Mucosa of rectum (tissue), 2 donors: Measurements from ENCODE around the gene MIXL1.

ENCODE experiments used
- H3K27ac ChIP-seq, 2 donors: one replicate each; pipeline ENCODE4 v1.7.0; 2013; ENCODE audit warnings: inconsistent platforms in 2 of 2, low read depth in 2 of 2, low read length in 2 of 2
- H3K27me3 ChIP-seq, 2 donors: one replicate each; pipeline ENCODE4 v1.7.0; 2013; ENCODE audit warnings: low read length in 2 of 2; ENCODE audit not compliant: control insufficient read depth in 2 of 2, insufficient read depth in 2 of 2
- H3K36me3 ChIP-seq, 2 donors: one replicate each; pipeline ENCODE4 v1.7.0; 2013; ENCODE audit warnings: low read length in 2 of 2; ENCODE audit not compliant: control insufficient read depth in 2 of 2, insufficient read depth in 2 of 2
- H3K4me1 ChIP-seq, 2 donors: one replicate each; pipeline ENCODE4 v1.7.0; 2013; ENCODE audit warnings: low read length in 2 of 2, mild to moderate bottlenecking in 1 of 2; ENCODE audit not compliant: control insufficient read depth in 2 of 2, insufficient read depth in 2 of 2
- H3K4me3 ChIP-seq, 2 donors: one replicate each; pipeline ENCODE4 v1.7.0; 2013; ENCODE audit warnings: low read length in 2 of 2
- H3K9ac ChIP-seq, 2 donors: one replicate each; pipeline ENCODE4 v1.7.0; 2013; ENCODE audit warnings: low read length in 2 of 2, low read depth in 1 of 2, mild to moderate bottlenecking in 1 of 2
- H3K9me3 ChIP-seq, 2 donors: one replicate each; pipeline ENCODE4 v1.7.0; 2013; ENCODE audit warnings: low read length in 2 of 2; ENCODE audit not compliant: control insufficient read depth in 2 of 2
- donor health status: healthy.
- donor health status: Normal muscosa, but diverticular disease.

The MIXL1 gene

DNA sequence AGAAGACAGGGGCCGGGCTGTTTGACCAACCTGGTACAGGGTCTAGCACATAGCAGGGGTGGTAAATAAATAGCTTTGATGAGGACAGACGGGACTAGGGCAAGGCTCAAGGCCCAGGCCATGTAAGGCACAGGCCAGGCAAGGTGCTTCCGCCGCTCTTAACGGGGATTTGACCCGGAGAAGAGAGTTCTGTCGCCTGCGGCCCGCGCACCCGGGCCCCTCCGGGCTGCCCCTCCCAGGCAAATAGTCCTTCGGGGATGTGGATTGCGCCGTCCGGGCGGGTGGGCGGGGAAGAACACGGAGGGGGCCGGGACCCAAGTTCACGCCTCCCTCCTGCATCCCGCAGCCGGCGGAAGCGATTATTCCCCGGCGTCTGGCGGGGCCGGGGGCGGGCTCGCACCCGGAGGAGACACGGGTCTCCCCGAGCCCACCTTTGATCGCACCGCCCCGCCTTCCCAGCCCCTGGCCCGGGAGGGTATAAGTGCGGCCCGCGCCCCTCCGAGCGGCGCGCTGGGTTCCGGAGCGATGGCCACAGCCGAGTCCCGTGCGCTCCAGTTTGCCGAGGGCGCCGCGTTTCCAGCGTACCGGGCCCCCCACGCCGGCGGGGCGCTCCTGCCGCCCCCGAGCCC lies at the start of gene MIXL1:
TSS of gene MIXL1 (plus strand) at position 508 of the 629 bp plus-strand sequence. CDS start at position 526, 18 bp downstream.
- Histone ChIP-seq H3K27me3 (peaks cover 4 to 14% of the 10 kb centered on the region in 2 donors), H3K9ac (peak within 1 kb of the TSS; percentile 24 to 51), H3K9me3 (no peaks in the 10 kb centered on the region), H3K4me3 (peak within 1 kb of the TSS; percentile 57 to 63), H3K36me3 (no peaks in the 10 kb centered on the region), H3K27ac (no peak within 1 kb of the TSS), H3K4me1 (peaks cover 0 to 7% of the 10 kb centered on the region in 2 donors)

DNA sequence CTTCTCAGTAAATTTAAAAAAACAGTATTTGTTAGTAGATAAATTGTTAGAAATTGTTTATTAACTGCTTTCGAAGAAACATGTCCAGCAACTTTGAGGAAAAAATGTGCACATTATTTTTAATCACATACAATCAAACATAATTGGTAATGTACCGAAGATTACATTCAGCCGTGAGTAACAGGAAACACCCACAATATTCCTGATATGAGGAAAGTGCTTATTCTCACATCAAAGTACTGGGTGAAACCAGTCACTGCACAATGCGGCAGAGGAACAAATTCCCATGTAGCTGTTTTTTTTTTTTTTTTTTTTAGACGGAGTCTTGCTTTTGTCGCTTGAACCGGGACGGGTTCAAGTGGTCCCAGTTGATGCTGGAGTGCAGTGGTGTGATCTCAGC lies 46.6 kb upstream of the MIXL1 start:
- Histone ChIP-seq H3K27ac (no peak overlapping the region), H3K4me1 (peaks cover 3 to 8% of the 10 kb centered on the region in 2 donors), H3K27me3 (no peaks in the 10 kb centered on the region), H3K9ac (no peak overlapping the region), H3K36me3 (peaks cover 3 to 5% of the 10 kb centered on the region in 2 donors), H3K9me3 (no peaks in the 10 kb centered on the region), H3K4me3 (no peak overlapping the region)

DNA sequence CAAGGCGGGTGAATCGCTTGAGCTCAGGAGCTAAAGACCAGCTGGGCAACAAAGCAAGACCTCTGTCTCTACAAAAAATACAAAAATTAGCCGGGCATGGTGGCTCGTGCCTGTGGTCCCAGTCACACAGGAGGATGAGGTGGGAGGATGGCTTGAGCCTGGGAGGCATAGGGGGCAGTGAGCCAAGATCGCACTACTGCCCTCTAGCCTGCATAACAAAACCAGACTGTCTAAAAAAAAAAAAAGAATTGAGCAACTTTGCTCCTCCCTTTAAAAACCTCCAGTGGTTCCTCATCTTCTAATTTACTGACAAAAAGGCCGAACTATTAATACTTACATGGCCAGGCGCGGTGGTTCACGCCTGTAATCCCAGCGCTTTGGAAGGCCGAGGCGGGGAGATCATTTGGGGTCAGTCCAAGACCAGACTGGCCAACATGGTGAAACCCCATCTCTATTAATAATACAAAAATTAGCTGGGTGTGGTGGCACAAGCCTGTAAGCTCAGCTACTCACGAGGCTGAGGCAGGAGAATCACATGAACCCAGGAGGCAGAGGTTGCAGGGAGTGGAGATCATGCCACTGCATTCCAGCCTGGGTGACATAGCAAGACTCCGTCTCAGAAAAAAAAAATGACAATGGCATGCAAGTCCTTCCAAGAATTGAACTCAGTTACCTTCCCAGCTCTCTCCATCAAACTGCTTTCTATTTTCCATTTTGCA lies 41.3 kb upstream of the MIXL1 start:
- Histone ChIP-seq H3K9ac (no peak overlapping the region), H3K4me3 (peak overlapping the region in 1 of 2 donors; percentile 20), H3K9me3 (no peaks in the 10 kb centered on the region), H3K36me3 (peaks cover 3 to 4% of the 10 kb centered on the region in 2 donors), H3K27me3 (no peaks in the 10 kb centered on the region), H3K4me1 (peaks cover 25 to 27% of the 10 kb centered on the region in 2 donors), H3K27ac (peak overlapping the region in 1 of 2 donors; percentile 9)

DNA sequence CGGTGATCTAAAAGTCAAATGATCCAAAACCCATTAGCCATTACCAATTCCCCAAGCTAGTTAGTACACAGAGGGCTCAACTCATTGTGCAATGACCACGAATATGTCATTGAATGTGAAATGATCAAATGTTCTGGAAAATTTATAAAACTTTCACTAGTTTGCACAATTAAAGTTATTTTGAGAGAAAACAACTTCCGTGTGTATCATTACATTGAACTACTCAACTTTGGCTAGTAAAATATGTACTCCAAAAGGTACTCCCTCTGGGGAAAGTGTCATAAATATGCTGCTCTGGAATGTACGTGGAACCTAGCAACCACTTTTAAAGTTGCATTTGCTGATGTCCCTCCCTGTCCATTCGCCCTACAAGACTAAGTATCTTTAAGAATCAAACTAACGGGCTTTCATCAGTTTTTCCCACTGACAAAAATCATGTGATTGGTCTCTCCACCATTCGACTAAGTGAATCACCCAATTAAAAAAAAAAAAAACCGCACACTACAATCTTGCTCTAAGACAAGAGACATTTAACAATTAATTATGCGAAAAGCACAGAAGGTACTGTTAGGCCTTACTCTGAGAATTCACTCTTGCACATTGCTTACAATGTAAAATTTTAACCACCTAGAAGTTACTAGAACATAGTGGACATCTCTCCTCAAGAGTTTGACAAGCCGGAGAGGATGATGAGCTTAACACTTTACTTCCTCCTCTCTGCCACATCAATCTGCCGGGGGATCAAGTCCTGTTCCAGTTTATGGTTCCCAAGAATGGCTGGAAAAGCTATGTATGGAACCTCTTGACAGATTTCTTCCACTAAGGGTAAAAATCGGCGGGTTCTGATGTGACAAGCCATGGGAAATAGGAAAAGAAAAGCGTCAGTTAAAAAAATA lies 38.1 kb upstream of the MIXL1 start:
- peaks cover 25 to 27% of the 10 kb centered on the region in 2 donors for H3K4me1 ChIP-seq
- H3K27ac ChIP-seq, result peak overlapping the region; percentile 94 to 95
- no peaks in the 10 kb centered on the region for H3K27me3 ChIP-seq
- H3K36me3 ChIP-seq, result peaks cover 3 to 4% of the 10 kb centered on the region in 2 donors
- H3K9me3 ChIP-seq, result no peaks in the 10 kb centered on the region
- peak overlapping the region; percentile 92 to 98 for H3K9ac ChIP-seq
- H3K4me3 ChIP-seq, result peak overlapping the region; percentile 92 to 94

DNA sequence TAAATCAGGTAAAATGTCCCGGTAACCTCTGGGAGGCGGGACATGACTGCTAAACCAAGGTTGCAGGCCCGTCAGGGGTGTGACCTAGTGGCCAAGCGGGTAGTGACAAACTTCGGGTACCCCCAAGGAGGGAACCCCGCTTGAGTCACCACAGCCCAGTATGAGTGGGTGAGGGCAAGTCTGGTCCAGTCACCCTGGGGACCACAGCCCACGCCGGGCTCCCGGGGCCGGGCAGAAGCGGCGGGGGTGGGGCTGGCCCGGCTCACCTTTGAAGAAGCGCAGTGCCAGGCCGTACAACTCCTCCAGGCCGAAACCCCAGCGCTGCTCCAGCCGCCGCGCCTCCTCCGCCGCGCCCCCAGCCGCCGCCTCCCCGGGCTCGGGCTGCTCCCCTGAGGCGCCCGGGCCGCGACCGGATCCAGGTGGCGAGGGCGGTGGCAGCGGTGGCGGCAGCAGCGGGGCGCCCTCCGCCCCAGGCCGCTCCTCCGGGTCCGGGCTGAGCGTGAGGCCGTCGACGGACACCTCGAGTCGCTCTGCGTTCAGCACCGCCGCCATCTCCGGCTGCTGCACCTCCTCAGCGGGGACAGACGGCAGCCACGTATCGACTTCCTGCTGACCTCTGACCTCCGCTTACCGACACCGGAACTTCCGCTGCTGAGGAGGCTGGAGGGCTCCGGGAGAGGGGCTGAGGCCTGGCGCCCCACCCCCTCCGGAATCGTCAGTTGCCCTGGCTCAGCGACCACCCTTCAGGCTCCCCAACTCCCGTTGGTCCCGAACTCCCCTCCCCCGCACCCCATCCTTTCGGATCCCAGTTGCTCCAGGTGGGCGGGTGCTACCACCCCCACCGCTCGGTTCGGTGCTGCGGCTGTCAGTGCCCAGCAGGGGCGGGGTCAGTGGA lies 37.1 kb upstream of the MIXL1 start, which contains the start of gene ACBD3:
TSS of gene ACBD3 (minus strand) at position 618 of the 895 bp plus-strand sequence. CDS start at position 552, 66 bp downstream.
- H3K9ac ChIP-seq, result peak within 1 kb of the TSS; percentile 92 to 98
- peak within 1 kb of the TSS; percentile 92 to 94 for H3K4me3 ChIP-seq
- H3K27ac ChIP-seq, result peak within 1 kb of the TSS; percentile 94 to 95
- peaks cover under 1 to 4% of the 10 kb centered on the region in 2 donors for H3K36me3 ChIP-seq
- H3K9me3 ChIP-seq, result no peaks in the 10 kb centered on the region
- H3K27me3 ChIP-seq, result no peaks in the 10 kb centered on the region
- peaks cover 24 to 25% of the 10 kb centered on the region in 2 donors for H3K4me1 ChIP-seq

DNA sequence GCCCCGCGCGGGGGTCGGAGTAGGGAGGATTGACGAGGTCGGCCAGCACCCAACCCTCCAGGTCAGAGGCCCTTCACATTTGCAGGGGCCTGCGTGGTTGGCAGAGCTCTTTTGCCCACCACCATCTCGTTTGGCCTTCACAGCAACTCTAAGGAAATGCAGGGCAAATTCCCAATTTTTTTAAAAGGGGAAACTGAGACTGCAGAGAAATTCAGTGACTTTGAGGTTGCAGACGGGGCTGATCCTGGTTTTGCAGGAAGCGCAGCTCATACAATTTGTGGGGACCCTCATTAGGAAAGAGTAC lies 36.5 kb upstream of the MIXL1 start:
- Histone ChIP-seq H3K4me3 (peak overlapping the region; percentile 92 to 94), H3K27ac (peak overlapping the region; percentile 94 to 95), H3K9me3 (no peaks in the 10 kb centered on the region), H3K36me3 (peaks cover 0 to 4% of the 10 kb centered on the region in 2 donors), H3K27me3 (no peaks in the 10 kb centered on the region), H3K4me1 (peaks cover 18 to 21% of the 10 kb centered on the region in 2 donors), H3K9ac (peak overlapping the region; percentile 92 to 98)

DNA sequence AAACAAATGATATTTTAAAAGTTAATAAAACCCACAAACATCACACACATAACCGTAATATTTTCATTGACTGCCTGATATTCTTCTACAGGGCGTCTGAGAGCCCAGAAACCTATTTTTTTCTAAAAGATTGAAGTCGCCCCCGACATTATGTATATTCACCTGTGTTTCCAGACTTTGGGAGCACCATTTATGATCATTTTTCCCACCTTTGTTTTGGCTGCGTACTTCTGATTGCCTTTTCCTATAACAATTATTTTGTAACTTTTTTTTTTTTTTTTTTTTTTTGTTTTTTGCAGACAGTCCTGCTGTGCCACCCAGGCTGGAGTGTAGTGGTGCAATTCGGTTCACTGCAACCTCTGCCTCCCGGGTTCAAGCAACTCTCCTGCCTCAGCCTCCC lies 36.1 kb upstream of the MIXL1 start:
- peaks cover 0 to 3% of the 10 kb centered on the region in 2 donors for H3K36me3 ChIP-seq
- no peaks in the 10 kb centered on the region for H3K27me3 ChIP-seq
- peaks cover 13 to 17% of the 10 kb centered on the region in 2 donors for H3K4me1 ChIP-seq
- H3K27ac ChIP-seq, result no peak overlapping the region
- no peaks in the 10 kb centered on the region for H3K9me3 ChIP-seq
- peak overlapping the region in 1 of 2 donors; percentile 94 for H3K4me3 ChIP-seq
- peak overlapping the region in 1 of 2 donors; percentile 98 for H3K9ac ChIP-seq

DNA sequence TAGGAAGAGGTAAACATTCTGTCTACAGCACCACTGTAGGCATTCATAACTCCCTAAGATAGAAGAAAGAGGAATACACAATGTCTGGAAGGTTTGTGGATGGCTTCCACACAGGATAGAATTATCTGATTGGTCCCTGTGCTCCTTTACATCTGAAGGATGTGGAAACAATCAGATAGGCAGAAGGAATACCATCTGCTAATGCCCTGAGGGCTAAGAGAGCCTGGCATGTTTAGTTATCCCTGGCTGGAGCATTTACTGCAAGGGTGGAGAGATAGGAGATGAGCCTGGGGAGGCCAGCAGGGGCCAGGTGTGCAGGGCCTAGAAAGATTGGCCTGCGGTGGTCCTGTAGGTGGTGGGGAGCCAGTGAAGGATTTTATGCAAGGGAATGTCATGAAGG lies 28.3 kb upstream of the MIXL1 start:
- Histone ChIP-seq H3K4me3 (no peak overlapping the region), H3K9me3 (no peaks in the 10 kb centered on the region)

DNA sequence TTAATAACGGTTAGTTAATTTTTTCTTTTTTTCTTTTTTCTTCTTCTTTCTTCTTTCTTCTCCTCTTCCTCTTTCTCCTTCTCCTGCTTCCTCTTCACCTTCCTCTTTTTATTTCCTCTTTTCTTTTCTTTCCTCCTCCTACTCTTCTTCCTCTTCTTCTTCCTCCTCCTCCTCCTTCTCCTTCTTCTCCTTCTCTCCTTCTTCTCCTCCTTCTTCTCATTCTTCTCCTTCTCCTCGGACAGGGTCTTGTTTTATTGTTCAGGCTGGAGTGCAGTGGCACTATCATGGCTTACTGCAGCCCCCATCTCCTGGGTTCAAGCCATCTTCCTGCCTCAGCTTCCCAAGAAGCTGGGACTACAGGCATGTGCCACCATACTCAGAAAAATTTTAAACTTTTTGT lies 23.5 kb upstream of the MIXL1 start:
- Histone ChIP-seq H3K9me3 (no peaks in the 10 kb centered on the region), H3K27ac (no peak overlapping the region), H3K4me3 (no peak overlapping the region), H3K9ac (no peak overlapping the region), H3K4me1 (no peaks in the 10 kb centered on the region), H3K36me3 (no peaks in the 10 kb centered on the region), H3K27me3 (no peaks in the 10 kb centered on the region)

More for the DNA sequence above, 28.3 kb upstream of the MIXL1 start:
- Histone ChIP-seq H3K4me1 (no peaks in the 10 kb centered on the region), H3K27ac (no peak overlapping the region), H3K9ac (no peak overlapping the region), H3K36me3 (no peaks in the 10 kb centered on the region), H3K27me3 (no peaks in the 10 kb centered on the region)
